Islet precursor cell (in vitro differentiated cells): Measurements from ENCODE around the gene CDIPT.
"Not testable (repeated sequence)": the region's sequence is repeated elsewhere in the genome, so short reads cannot be mapped to it uniquely, and the experiment has no call there.

Experiments used
- DNase-seq: peaks from one replicate; pipeline ENCODE4 v3.0.0-alpha.2; 2018

CDIPT gene

DNA sequence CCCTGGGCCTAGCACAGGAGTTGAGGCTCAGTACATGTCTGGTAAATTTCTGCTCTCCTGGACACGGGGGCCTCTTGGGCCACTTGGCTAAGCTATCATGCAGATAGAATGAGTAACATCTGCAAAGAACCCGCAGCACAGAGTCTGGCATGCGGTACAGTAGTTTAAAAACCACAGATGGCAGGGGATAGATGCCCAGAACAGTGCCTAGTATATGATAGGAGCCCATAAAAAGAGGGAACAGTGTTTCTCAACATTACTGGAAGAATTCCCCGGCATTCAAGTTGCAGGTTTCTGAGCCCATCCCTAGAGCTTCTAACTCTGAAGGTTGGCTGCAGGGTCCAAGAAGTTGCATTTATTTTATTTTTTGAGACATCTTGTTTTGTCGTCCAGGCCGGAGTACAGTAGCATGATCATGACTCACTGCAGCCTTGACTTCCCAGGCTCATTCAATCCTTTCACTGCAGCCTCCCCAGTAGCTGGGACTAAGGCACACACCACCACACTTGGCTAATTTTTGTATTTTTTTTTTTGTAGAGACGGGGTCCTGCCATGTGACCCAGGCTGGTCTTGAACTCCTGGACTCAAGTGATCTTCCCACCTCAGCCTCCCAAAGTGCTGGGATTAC, 5.8 kb downstream of the CDIPT start:
- no peak for DNase-seq

GRCh38 chr16:29854520-29855100, 8.4 kb downstream of the CDIPT start:
- DNase-seq = no peak

GRCh38 chr16:29852654-29853053, 10.4 kb downstream of the CDIPT start:
- no peak for DNase-seq

DNA sequence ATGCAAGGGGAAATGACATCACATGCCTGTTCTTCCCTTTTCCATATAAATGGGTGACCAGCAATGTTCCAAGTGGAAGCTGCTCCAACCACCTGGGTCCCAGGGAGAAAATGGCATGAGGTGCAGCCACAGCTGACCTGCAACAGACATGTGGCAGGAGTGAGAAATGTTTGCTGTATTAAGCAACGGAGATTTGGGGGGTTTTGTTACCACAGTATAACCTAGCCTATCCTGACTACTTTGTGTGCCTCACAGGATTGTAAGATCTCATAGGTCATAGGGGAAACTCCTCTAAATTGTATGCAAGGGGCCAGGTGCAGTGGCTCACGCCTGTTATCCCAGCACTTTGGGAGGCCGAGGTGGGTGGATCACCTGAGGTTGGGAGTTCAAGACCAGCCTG, 12.0 kb downstream of the CDIPT start:
- no peak for DNase-seq

- DNase-seq = peak; percentile 88
Measured at GRCh38 chr16:29849505-29849904, 13.5 kb downstream of the CDIPT start.

GRCh38 chr16:29848420-29849297, 14.4 kb downstream of the CDIPT start:
- DNase-seq = peak; percentile 80

GRCh38 chr16:29845656-29846055, 17.4 kb downstream of the CDIPT start:
- no peak for DNase-seq

DNA sequence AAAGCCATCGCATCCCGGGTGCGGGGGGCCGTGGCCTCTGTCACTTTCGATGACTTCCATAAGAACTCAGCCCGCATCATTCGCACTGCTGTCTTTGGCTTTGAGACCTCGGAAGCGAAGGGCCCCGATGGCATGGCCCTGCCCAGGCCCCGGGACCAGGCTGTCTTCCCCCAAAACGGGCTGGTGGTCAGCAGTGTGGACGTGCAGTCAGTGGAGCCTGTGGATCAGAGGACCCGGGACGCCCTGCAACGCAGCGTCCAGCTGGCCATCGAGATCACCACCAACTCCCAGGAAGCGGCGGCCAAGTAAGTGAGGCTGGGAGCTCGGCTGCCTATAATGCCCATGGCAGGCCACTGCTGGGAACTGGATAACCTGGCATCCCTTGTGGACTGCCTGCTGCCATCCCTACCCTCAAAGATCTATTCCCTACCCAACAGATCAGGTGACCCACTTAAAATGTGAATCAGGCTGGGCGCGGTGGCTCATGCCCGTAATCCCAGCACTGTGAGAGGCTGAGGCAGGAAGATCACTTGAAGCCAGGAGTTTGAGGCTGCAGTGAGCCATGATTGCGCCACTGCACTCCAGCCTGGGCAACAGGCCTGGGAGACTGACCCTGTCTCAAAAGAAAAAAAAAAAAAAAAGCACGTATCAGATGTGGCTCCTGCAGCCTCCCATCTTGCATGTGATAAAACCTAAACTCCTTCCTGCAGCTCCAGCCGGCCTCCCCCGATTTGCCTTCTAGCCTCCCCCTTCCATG, 18.3 kb downstream of the CDIPT start:
- no peak for DNase-seq

DNA sequence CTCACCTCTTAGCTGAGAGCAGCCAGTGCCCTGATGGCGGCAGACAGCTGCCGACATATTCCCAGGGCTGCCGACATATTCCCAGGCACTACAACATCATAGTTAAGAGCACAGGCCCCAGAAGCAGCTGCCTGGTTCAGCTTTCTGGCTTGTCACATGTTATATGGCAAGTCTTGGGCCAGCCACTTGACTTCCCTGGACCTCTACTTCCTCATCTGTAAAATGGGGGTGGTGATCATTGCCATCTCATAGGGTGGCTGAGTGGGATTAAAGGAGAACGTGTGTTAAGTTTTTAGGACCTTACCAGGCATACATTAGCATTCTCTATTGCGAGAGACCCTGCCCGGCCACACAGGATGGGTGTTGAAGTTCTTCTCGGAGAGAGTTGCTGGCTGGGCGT, 19.1 kb downstream of the CDIPT start:
- no peak for DNase-seq

DNA sequence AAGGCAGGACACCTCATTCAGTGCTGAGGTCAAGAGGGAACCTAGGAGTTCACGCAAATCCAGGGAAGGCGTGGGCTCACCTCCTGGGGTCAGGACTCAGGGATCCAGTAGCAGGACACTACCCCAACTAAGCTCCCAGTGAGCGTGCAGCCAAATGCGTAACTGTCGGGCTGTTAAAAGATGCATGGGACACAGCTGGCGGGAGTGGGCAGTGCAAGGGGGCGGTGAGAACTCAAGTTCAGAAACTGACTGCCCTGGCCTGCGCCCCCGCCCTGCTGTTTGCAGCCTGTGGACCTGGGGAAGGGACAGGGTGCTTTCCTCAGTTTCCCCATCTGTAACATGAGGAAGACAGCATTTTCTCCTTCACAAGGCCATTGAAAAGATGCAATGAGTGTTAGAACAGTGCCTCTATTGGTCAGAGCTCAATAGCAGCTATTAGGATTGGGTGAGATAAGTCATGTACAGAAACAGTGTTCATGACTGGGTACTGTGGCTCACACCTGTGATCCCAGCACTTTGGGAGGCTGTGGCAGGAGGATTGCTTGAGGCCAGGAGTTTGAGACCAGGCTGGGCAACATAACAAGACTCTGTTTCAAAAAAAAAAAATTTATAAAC, 20.2 kb downstream of the CDIPT start:
- DNase-seq = no peak

DNA sequence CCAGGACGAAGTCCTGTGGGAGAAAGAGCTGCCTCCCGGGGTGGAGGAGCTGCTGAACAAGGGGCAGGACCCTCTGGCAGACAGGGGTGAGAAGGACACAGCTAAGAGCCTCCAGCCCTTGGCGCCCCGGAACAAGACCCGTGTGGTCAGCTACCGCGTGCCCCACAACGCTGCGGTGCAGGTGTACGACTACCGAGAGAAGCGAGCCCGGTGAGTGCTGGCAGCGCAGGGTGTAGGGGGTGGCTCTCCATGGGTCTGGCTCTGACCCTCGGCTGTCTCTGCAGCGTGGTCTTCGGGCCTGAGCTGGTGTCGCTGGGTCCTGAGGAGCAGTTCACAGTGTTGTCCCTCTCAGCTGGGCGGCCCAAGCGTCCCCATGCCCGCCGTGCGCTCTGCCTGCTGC, 21.4 kb downstream of the CDIPT start:
- no peak for DNase-seq

DNA sequence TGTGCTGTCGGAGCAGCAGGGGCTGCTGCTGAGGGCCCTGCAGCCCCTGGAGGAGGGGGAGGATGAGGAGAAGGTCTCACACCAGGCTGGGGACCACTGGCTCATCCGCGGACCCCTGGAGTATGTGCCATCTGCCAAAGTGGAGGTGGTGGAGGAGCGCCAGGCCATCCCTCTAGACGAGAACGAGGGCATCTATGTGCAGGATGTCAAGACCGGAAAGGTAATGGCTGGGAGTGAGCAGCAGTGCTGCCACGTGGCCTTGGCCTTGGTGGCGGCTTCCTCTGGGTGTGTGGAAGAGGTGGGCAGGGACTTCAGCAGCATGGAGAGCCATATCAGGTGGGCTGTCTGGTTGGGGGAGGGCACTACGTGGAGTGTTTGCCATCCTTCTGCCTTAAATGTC, 22.8 kb downstream of the CDIPT start:
- no peak for DNase-seq

- DNase-seq = no peak
Measured at GRCh38 chr16:29839822-29840221, 23.2 kb downstream of the CDIPT start.

DNA sequence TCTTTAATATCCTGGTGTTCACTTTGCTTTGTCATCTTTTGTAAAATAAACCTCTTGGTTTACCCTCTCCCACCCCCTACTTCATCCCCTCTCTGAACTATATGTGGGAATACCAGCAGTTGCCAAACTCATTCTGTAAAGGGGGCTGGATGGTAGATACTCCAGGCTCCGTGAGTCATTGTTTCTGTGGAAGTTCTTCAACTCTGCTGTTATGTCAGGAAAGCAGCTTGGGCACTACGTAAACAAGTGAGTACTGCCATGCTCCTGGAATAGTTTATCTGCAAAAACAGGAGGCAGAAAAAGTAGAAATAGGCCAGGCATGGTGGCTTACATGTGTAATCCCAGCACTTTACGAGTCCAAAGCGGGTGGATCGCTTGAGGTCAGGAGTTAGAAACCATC, 25.2 kb downstream of the CDIPT start:
- no peak for DNase-seq

DNA sequence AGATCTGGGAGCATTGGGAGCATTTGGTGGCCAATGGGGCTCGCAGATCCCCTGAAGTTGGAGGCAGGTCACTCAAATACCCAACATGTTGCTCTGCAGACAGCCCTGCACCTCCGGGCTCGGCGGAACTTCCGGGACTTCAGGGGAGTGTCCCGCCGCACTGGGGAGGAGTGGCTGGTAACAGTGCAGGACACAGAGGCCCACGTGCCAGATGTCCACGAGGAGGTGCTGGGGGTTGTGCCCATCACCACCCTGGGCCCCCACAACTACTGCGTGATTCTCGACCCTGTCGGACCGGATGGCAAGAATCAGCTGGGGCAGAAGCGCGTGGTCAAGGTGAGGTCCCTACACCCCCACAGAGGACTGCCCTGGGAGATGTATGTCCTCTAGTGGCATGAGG, 26.4 kb downstream of the CDIPT start:
- no peak for DNase-seq

DNA sequence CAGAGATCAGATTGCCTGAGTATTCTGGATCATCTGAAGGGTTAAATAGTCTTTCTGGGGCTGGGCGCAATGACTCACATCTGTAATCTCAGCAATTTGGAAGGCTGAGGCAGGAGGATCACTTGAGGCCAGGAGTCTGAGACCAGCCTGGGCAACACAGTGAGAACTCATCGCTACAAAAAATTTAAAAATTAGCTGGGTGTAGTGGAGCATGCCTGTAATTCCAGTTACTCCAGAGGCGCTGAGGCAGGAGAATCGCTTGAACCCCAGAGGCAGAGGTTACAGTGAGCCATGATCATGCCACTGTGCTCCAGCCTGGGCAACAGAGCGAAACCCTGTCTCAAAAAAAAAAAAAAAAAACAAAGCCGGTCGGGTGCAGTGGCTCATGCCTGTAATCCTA, 27.1 kb downstream of the CDIPT start:
- no peak for DNase-seq

DNA sequence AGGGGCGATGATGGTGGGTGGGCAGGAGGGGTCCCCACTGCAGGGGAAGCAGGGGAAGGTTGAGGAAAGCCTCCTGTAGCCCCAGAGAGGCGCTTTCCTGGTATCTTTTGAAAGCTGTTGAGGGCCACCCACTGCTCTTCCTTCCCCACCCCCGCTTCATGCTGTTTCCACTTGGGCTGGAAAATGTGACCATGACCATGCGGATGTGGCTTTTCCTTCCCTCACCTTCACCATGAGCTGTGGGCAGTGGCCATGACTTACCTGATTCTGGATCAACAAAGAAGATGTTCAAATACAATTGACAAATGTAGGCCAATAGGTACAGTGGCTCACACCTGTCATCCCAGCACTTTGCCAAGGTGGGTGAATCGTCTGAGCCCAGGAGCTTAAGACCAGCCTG, 28.9 kb downstream of the CDIPT start:
- DNase-seq = no peak

GRCh38 chr16:29833219-29833618, 29.8 kb downstream of the CDIPT start:
- not testable (repeated sequence) for DNase-seq

GRCh38 chr16:29831490-29831889, 31.5 kb downstream of the CDIPT start:
- DNase-seq = no peak

GRCh38 chr16:29830774-29831173, 32.3 kb downstream of the CDIPT start:
- DNase-seq = no peak

DNA sequence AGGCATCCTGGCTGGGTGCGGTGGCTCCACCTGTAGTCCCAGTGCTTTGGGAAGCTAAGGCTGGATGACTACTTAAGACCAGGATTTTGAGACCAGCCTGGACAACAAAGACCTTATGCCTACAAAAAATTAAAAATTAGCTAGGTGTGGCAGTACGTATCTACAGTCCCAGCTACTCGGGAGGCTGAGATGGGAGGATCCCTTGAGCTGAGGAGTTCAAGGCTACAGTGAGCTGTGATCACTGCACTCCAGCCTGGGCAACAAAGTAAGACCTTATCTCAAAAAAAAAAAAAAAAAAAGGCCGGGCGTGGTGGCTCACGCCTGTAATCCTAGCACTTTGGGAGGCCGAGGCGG, 36.7 kb downstream of the CDIPT start:
- DNase-seq = no peak

DNA sequence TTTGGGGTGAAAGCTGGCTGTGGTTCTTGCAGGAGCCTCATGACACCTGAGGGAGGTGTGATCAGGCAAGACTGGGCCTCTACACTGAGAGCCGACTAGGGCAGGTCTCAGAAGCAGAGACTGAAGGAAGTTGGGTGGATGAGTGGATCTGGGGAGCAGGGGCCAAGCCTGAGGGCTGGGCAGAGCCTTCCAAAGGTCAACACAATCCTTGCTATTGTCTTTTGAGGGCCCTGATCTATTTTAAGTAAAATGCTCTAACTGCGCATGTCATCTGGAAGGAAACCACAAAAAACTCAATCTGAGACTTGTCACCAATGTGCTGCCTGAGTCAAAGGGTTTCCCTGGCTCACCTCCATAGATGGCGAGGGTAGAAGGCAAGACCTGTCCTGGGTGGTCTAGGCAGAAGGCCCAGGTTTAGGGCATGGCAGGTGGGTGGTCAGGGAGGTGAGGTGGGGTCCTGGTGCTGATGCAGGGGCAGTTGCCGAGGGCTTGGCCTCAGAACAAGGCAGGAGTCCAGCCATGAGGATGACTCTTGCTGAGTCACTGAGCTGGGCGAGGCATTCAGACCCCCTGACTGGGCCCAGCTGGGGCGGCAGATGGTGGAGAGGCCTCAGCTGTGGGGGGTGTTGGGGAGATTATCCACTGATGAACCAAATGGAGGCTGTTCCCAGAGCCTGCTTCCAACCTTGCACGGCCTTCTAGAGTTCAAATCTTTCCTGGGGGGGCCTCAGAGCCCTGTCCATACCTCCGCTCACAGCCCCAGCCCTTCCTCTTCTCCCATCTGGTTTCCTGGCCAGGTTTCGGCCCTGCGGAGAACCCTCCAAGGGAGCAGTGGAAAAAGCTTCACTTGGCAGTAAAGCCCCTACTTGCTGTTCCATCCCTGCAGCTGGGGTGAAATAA, 37.6 kb downstream of the CDIPT start:
- DNase-seq = peak; percentile 66
